ENCODE data around the gene DNAJB8.

DNA sequence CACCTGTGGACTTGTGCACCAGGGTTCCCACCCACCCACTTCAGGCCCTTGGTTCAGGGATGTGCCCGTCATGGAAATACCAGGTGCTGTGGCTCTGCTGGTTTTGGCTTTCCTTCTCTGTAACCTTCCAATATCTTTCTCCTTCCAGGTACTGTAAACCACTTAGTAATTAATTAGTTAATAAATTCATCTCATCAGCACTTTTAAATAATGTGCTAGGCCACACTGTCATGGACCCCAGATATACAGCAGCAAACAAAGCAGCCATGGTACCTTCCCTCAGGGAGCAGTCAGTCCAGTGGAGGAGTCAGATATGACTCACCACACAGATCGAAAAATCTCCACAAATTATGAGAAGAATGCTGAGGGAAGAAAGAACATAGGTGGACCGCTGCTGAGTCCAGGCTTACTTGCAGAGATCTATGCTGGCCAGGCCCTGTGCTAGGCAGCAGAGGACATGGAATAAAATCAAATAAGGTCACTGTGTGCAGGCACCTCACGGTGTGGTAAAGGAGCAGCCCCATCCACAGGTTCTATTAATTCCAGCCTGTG lies 33.1 kb upstream of the DNAJB8 start:
- TF ChIP-seq, protein P1, sequence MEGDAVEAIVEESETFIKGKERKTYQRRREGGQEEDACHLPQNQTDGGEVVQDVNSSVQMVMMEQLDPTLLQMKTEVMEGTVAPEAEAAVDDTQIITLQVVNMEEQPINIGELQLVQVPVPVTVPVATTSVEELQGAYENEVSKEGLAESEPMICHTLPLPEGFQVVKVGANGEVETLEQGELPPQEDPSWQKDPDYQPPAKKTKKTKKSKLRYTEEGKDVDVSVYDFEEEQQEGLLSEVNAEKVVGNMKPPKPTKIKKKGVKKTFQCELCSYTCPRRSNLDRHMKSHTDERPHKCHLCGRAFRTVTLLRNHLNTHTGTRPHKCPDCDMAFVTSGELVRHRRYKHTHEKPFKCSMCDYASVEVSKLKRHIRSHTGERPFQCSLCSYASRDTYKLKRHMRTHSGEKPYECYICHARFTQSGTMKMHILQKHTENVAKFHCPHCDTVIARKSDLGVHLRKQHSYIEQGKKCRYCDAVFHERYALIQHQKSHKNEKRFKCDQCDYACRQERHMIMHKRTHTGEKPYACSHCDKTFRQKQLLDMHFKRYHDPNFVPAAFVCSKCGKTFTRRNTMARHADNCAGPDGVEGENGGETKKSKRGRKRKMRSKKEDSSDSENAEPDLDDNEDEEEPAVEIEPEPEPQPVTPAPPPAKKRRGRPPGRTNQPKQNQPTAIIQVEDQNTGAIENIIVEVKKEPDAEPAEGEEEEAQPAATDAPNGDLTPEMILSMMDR (conservative IDR thresholded peaks at IDR 0.05 in 1 of 2, IDR thresholded peaks at IDR 0.05 in 1 of 2; ENCODE audit: low read depth in 1 of 2, low read length in 2 of 2) = no peak
- no peak for TF ChIP-seq EZH2 (IDR thresholded peaks at IDR 0.05; ENCODE audit: low read length, missing control alignments)

Measured in fibroblast of lung (primary cell).